IMR-90 (cell line): ENCODE results near the gene RAP1GAP2. TPM values are rescaled to one million over a fixed set of nuclear protein-coding genes. Genes with fewer than 3 reads are reported as not detected.

ENCODE experiments used
- ATAC-seq: fragments of 200-7000 bp; cut with Tn5 transposase; 2 replicates; pipeline ENCODE4 v1.9.1; 2020; ENCODE audit warnings: low read depth, mild to moderate bottlenecking, moderate library complexity
- BruUV-seq: library from RNA; stranded (reverse); fragments of 400-500 nt; replicated peaks from 2 replicates; lab custom pipeline; 2021; lab: Mats Ljungman, UMichigan
- CTCF ChIA-PET: fragments of 300-600 bp; formaldehyde crosslinking; extraction: SDS; loops from one replicate; lab custom pipeline; 2021; ENCODE audit warnings: antibody characterized with exemption; lab: Yijun Ruan, JAX
- POLR2A ChIA-PET: fragments of 300-600 bp; sonication (Branson Sonifier 250); formaldehyde crosslinking; loops from one replicate; lab custom pipeline; 2022; ENCODE audit warnings: antibody characterized with exemption; ENCODE audit not compliant: unreplicated experiment; lab: Charles Lee
- DNase-seq: peaks from one replicate; pipeline ENCODE4 v3.0.0; 2013
- H2AFZ ChIP-seq: replicated peaks from 2 replicates; pipeline ENCODE3; 2013; ENCODE audit warnings: low read length, mild to moderate bottlenecking; ENCODE audit not compliant: poor library complexity
- H2AK5ac ChIP-seq: 2 replicates; pipeline ENCODE4 v1.6.1; 2013; ENCODE audit warnings: low read depth, low read length, inconsistent platforms
- H2AK9ac ChIP-seq: replicated peaks from 2 replicates; pipeline ENCODE3; 2013; ENCODE audit warnings: mild to moderate bottlenecking, low read depth, low read length, moderate library complexity; ENCODE audit not compliant: poor library complexity
- H2BK120ac ChIP-seq: 2 replicates; pipeline ENCODE4 v1.6.1; 2013; ENCODE audit warnings: low read depth, low read length, inconsistent platforms
- H2BK15ac ChIP-seq: 3 replicates; pipeline ENCODE4 v1.6.1; 2013; ENCODE audit warnings: low read depth, low read length, inconsistent platforms
- H2BK20ac ChIP-seq: 2 replicates; pipeline ENCODE4 v1.6.1; 2013; ENCODE audit warnings: low read depth, mild to moderate bottlenecking, inconsistent platforms, low read length, moderate library complexity
- H2BK5ac ChIP-seq: 2 replicates; pipeline ENCODE4 v1.6.1; 2013; ENCODE audit warnings: mild to moderate bottlenecking, low read depth, low read length, inconsistent platforms; ENCODE audit not compliant: poor library complexity, severe bottlenecking
- H3K14ac ChIP-seq: replicated peaks from 2 replicates; pipeline ENCODE4 v1.6.1; 2013; ENCODE audit warnings: low read depth, low read length, inconsistent platforms
- H3K18ac ChIP-seq: 2 replicates; pipeline ENCODE4 v1.6.1; 2013; ENCODE audit warnings: low read depth, low read length, control low read depth
- H3K23ac ChIP-seq: 2 replicates; pipeline ENCODE4 v1.6.1; 2013; ENCODE audit warnings: low read depth, low read length, inconsistent platforms
- H3K27ac ChIP-seq: 2 replicates; pipeline ENCODE4 v1.5.1; 2013; ENCODE audit warnings: mild to moderate bottlenecking, control low read depth, low read length; ENCODE audit not compliant: insufficient read depth
- H3K27me3 ChIP-seq: 2 replicates; pipeline ENCODE4 v1.6.1; 2013; ENCODE audit warnings: low read length; ENCODE audit not compliant: control insufficient read depth, insufficient read depth
- H3K36me3 ChIP-seq: 2 replicates; pipeline ENCODE4 v1.6.1; 2013; ENCODE audit warnings: low read length, mixed read lengths; ENCODE audit not compliant: control insufficient read depth, insufficient read depth
- H3K4ac ChIP-seq: 2 replicates; pipeline ENCODE4 v1.6.1; 2013; ENCODE audit warnings: low read depth, low read length, inconsistent platforms
- H3K4me1 ChIP-seq: 2 replicates; pipeline ENCODE4 v1.6.1; 2013; ENCODE audit warnings: low read length, mixed read lengths; ENCODE audit not compliant: control insufficient read depth, insufficient read depth
- H3K4me2 ChIP-seq: 2 replicates; pipeline ENCODE4 v1.6.1; 2013; ENCODE audit warnings: low read depth, mild to moderate bottlenecking, control low read depth, low read length, moderate library complexity
- H3K4me3 ChIP-seq: 2 replicates; pipeline ENCODE4 v1.5.1; 2013; ENCODE audit warnings: low read depth, mild to moderate bottlenecking, control low read depth, low read length, moderate library complexity; ENCODE audit not compliant: insufficient read depth
- H3K56ac ChIP-seq: 2 replicates; pipeline ENCODE4 v1.6.1; 2013; ENCODE audit warnings: low read length, inconsistent platforms; ENCODE audit not compliant: insufficient read depth; ENCODE audit errors: extremely low read depth
- H3K79me1 ChIP-seq, 2 experiments: 2 replicates each; pipeline ENCODE4 v1.6.1; 2013; ENCODE audit warnings: low read length in 2 of 2, inconsistent platforms in 1 of 2, low read depth in 1 of 2
- H3K9ac ChIP-seq: 2 replicates; pipeline ENCODE4 v1.6.1; 2013; ENCODE audit warnings: low read depth, low read length, control low read depth
- H3K9me1 ChIP-seq: 2 replicates; pipeline ENCODE4 v1.6.1; 2013; ENCODE audit warnings: low read length, inconsistent platforms; ENCODE audit not compliant: insufficient read depth
- H3K9me3 ChIP-seq: 2 replicates; pipeline ENCODE4 v1.6.1; 2013; ENCODE audit warnings: low read length; ENCODE audit not compliant: control insufficient read depth, insufficient read depth
- H4K20me1 ChIP-seq: 2 replicates; pipeline ENCODE4 v1.6.1; 2013; ENCODE audit warnings: low read length, inconsistent platforms; ENCODE audit not compliant: insufficient read depth
- H4K5ac ChIP-seq: 2 replicates; pipeline ENCODE4 v1.6.1; 2013; ENCODE audit warnings: mild to moderate bottlenecking, low read depth, low read length, control low read depth
- H4K8ac ChIP-seq, 2 experiments: 2 replicates each; pipeline ENCODE4 v1.6.1; 2013; ENCODE audit warnings: low read depth in 2 of 2, low read length in 2 of 2, control low read depth in 1 of 2, inconsistent platforms in 1 of 2
- H4K91ac ChIP-seq: 2 replicates; pipeline ENCODE4 v1.6.1; 2013; ENCODE audit warnings: low read depth, low read length, inconsistent platforms; ENCODE audit not compliant: insufficient read depth
- FOS ChIP-seq: fragments of 150-350 bp; IDR thresholded peaks from 2 replicates; pipeline ENCODE4 v1.6.1; 2016; ENCODE audit warnings: low read depth, low read length
- NFE2L2 ChIP-seq: fragments of 150-350 bp; IDR thresholded peaks from 2 replicates; pipeline ENCODE4 v1.6.1; 2016; ENCODE audit warnings: low read depth, mild to moderate bottlenecking, low read length
- RCOR1 ChIP-seq: IDR thresholded peaks from 2 replicates; pipeline ENCODE4 v1.6.1; 2012; ENCODE audit warnings: mild to moderate bottlenecking, low read length, improper control_type of control experiment; ENCODE audit not compliant: insufficient replicate concordance
- SMC3 ChIP-seq: fragments of 150-350 bp; IDR thresholded peaks from 2 replicates; pipeline ENCODE4 v1.6.1; 2016; ENCODE audit warnings: low read depth, mild to moderate bottlenecking, antibody characterized with exemption, low read length, moderate library complexity
- USF2 ChIP-seq: fragments of 150-350 bp; IDR thresholded peaks from 2 replicates; pipeline ENCODE4 v1.6.1; 2017; ENCODE audit warnings: mild to moderate bottlenecking, antibody characterized with exemption, low read length, low read depth
- WGBS, 2 experiments: methylation state at CpG; one replicate each; pipeline versions ENCODE4 v1.1.5 to v1.1.7; 2013; ENCODE audit warnings: missing lambda C conversion rate in 2 of 2; ENCODE audit not compliant: insufficient read length in 1 of 2; ENCODE audit errors: extremely low coverage in 2 of 2; 5-methylcytosine and 5-hydroxymethylcytosine counted together
- dilution Hi-C: fragments of 300-500 bp; cut with HindIII; formaldehyde crosslinking; loops from one replicate; pipeline ENCODE4 v1.14.3; 2018; ENCODE audit warnings: low sequenced_read_pairs; ENCODE audit not compliant: unreplicated experiment
- in situ Hi-C: fragments of 300-500 bp; cut with MboI; formaldehyde crosslinking; loops from 3 replicates; pipeline ENCODE4 v1.14.3; 2019; ENCODE audit warnings: low sequenced_read_pairs, inconsistent platforms, mixed read lengths
- intact Hi-C: fragments of 100-400 bp; cut with micrococcal nuclease; formaldehyde crosslinking; loops from 2 replicates; pipeline ENCODE4 v1.10.0; 2022
- polyA plus RNA-seq, 3 experiments: library from polyadenylated mRNA; depleted of rRNA; stranded (reverse); fragments of >200 nt; gene quantifications; 2 replicates each; pipeline ENCODE4 v1.2.3, GENCODE V29; 2012; ENCODE audit warnings: low replicate concordance in 1 of 3
- total RNA-seq: library from RNA; depleted of rRNA; stranded (reverse); fragments of >200 nt; gene quantifications from 2 replicates; pipeline ENCODE4 v1.2.3, GENCODE V29; 2012
- TF ChIP-seq, protein P1 (sequence below): conservative IDR thresholded peaks from 2 replicates; pipeline ENCODE4 v1.5.1; 2012; ENCODE audit warnings: mild to moderate bottlenecking, low read depth, low read length, improper control_type of control experiment

The RAP1GAP2 gene
- total and polyA plus RNA-seq, 2 of the 4 experiments (the other 2 are of a cell fraction): 5.7 to 7.5 TPM

GRCh38 chr17:2897605-2898004 lies 101.4 kb downstream of the RAP1GAP2 start:
- H3K56ac ChIP-seq: no peak overlapping the region

More at GRCh38 chr17:2897605-2898004, 101.4 kb downstream of the RAP1GAP2 start:
- H2BK5ac ChIP-seq: no peak overlapping the region
- ATAC-seq: no peak
- no TSS peak for BruUV-seq
- TF ChIP-seq NFE2L2: no peak
- TF ChIP-seq, protein P1, sequence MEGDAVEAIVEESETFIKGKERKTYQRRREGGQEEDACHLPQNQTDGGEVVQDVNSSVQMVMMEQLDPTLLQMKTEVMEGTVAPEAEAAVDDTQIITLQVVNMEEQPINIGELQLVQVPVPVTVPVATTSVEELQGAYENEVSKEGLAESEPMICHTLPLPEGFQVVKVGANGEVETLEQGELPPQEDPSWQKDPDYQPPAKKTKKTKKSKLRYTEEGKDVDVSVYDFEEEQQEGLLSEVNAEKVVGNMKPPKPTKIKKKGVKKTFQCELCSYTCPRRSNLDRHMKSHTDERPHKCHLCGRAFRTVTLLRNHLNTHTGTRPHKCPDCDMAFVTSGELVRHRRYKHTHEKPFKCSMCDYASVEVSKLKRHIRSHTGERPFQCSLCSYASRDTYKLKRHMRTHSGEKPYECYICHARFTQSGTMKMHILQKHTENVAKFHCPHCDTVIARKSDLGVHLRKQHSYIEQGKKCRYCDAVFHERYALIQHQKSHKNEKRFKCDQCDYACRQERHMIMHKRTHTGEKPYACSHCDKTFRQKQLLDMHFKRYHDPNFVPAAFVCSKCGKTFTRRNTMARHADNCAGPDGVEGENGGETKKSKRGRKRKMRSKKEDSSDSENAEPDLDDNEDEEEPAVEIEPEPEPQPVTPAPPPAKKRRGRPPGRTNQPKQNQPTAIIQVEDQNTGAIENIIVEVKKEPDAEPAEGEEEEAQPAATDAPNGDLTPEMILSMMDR: no peak
- TF ChIP-seq USF2: no peak
- TF ChIP-seq RCOR1: no peak
- TF ChIP-seq FOS: no peak
- no peak for TF ChIP-seq SMC3
- H3K23ac ChIP-seq: no peak overlapping the region
- no peak overlapping the region for H2AK9ac ChIP-seq
- H4K20me1 ChIP-seq: peaks cover 3% of the 10 kb centered on the region; the same call in 1 of the 2 replicates
- H2BK120ac ChIP-seq: no peak overlapping the region
- no peak overlapping the region for H3K9ac ChIP-seq
- H3K9me1 ChIP-seq: no peaks in the 10 kb centered on the region
- H3K9me3 ChIP-seq: no peaks in the 10 kb centered on the region; the same call in 1 of the 2 replicates
- H4K91ac ChIP-seq: no peak overlapping the region
- peaks cover 3 to 6% of the 10 kb centered on the region in 2 experiments; a peak in 3 of 4 replicates for H3K79me1 ChIP-seq
- intact Hi-C loops (no loop called here), in situ Hi-C loops (no loop called here), dilution Hi-C loops (no loop called here)
- no peak overlapping the region for H4K8ac ChIP-seq
- CTCF ChIA-PET: no interaction called here
- no peak overlapping the region for H3K4ac ChIP-seq
- no peak overlapping the region for H4K5ac ChIP-seq
- no peak overlapping the region for H2BK15ac ChIP-seq
- WGBS, 2 experiments: no CpG with 5 or more reads among the region's 11 CpGs
- no peaks in the 10 kb centered on the region for H3K36me3 ChIP-seq
- POLR2A ChIA-PET: no interaction called here
- no peak for DNase-seq
- no peaks in the 10 kb centered on the region for H3K27me3 ChIP-seq
- H3K14ac ChIP-seq: no peak overlapping the region
- no peak overlapping the region for H2AFZ ChIP-seq
- no peaks in the 10 kb centered on the region for H3K4me1 ChIP-seq
- no peak overlapping the region for H3K4me2 ChIP-seq
- no peak overlapping the region for H2AK5ac ChIP-seq
- H3K27ac ChIP-seq: no peak overlapping the region
- no peak overlapping the region for H3K4me3 ChIP-seq
- H3K18ac ChIP-seq: no peak overlapping the region
- H2BK20ac ChIP-seq: no peak overlapping the region
